K562 (cell line): ENCODE measurements around the gene LDLRAD3. TPM values are rescaled to one million over a fixed set of nuclear protein-coding genes. Genes with fewer than 3 reads are reported as not detected.
A peak's percentile ranks its signal among the peaks of the same experiment; 100 is the strongest.

Experiments used
- ATAC-seq: fragments of 200-7000 bp; cut with Tn5 transposase; 3 replicates; pipeline ENCODE4 v1.9.1; 2020; ENCODE audit warnings: moderate library complexity
- BruUV-seq: library from RNA; stranded (reverse); fragments of 400-500 nt; replicated peaks from 2 replicates; lab custom pipeline; 2021; lab: Mats Ljungman, UMichigan
- CTCF ChIA-PET: fragments of 300-600 bp; formaldehyde crosslinking; extraction: SDS; loops from one replicate; lab custom pipeline; 2021; ENCODE audit warnings: low intra/inter-chr PET ratio; lab: Yijun Ruan, JAX
- POLR2A ChIA-PET: fragments of 300-600, 350-650 bp; sonication (Branson Sonifier 250); formaldehyde crosslinking; extraction: SDS; loops from one replicate; lab custom pipeline; 2021; ENCODE audit warnings: antibody characterized with exemption, inconsistent platforms; lab: Yijun Ruan, JAX
- DNase-seq, 4 experiments: peaks; one replicate each; pipeline versions ENCODE4 v3.0.0 to v3.0.0-alpha.2; 2011 to 2018; ENCODE audit warnings: low spot score in 3 of 4, mixed read lengths in 3 of 4; ENCODE audit errors: extremely low read depth in 1 of 4
- FAIRE-seq: peaks from 2 replicates; lab custom pipeline; 2011; peaks lifted over from hg19 to GRCh38; lab: Jason Lieb, UNC
- H2AFZ ChIP-seq: 2 replicates; pipeline ENCODE4 v1.6.0; 2011; ENCODE audit warnings: low read depth, low read length, control low read depth, inconsistent platforms
- H3K27ac ChIP-seq: fragments of 200-600 bp; 3 replicates; pipeline ENCODE4 v1.8.0; 2011; ENCODE audit warnings: low read depth, mild to moderate bottlenecking, control low read depth, inconsistent platforms, low read length, moderate library complexity, mixed read lengths; ENCODE audit errors: extremely low read depth
- H3K27me3 ChIP-seq, 2 experiments: fragments of 300-600 bp in 1 of 2; 2 replicates in 1 of 2; 3 replicates in 1 of 2; pipeline versions ENCODE4 v1.6.0 to v1.8.0; 2011; ENCODE audit warnings: inconsistent platforms in 2 of 2, low read length in 2 of 2, mild to moderate bottlenecking in 1 of 2, mixed read lengths in 1 of 2, moderate library complexity in 1 of 2; ENCODE audit not compliant: control insufficient read depth in 2 of 2, insufficient read depth in 2 of 2
- H3K36me3 ChIP-seq: fragments of 300-600 bp; 3 replicates; pipeline ENCODE4 v1.8.0; 2011; ENCODE audit warnings: mild to moderate bottlenecking, low read length, inconsistent platforms; ENCODE audit not compliant: control insufficient read depth, insufficient read depth
- H3K4me1 ChIP-seq, 2 experiments: fragments of 200-600 bp in 1 of 2; replicated peaks in 1 of 2; 2 replicates in 1 of 2; 3 replicates in 1 of 2; pipeline versions ENCODE4 v1.5.1 to v1.8.0; 2011; ENCODE audit warnings: inconsistent platforms in 2 of 2, low read length in 2 of 2, mild to moderate bottlenecking in 1 of 2, mixed read lengths in 1 of 2, moderate library complexity in 1 of 2; ENCODE audit not compliant: control insufficient read depth in 2 of 2, insufficient read depth in 2 of 2
- H3K4me2 ChIP-seq: 2 replicates; pipeline ENCODE4 v1.6.1; 2011; ENCODE audit warnings: low read length, control low read depth, inconsistent platforms, mixed read lengths; ENCODE audit not compliant: insufficient read depth
- H3K4me3 ChIP-seq: fragments of 200-600 bp; sonication (generic), shearing (Covaris generic); 2 replicates; pipeline ENCODE4 v1.5.1; 2016; ENCODE audit warnings: control low read depth, inconsistent platforms
- H3K79me2 ChIP-seq: fragments of 200-600 bp; 3 replicates; pipeline ENCODE4 v1.8.0; 2011; ENCODE audit warnings: low read length, inconsistent platforms; ENCODE audit not compliant: control insufficient read depth, insufficient read depth
- H3K9ac ChIP-seq, 2 experiments: 2 replicates each; pipeline versions ENCODE4 v1.6.0 to v1.6.1; 2011; ENCODE audit warnings: low read depth in 2 of 2, low read length in 2 of 2, control low read depth in 1 of 2, inconsistent platforms in 1 of 2, mild to moderate bottlenecking in 1 of 2, mixed read lengths in 1 of 2; ENCODE audit not compliant: insufficient read depth in 1 of 2
- H3K9me1 ChIP-seq: one replicate; pipeline ENCODE4 v1.6.0; 2011; ENCODE audit warnings: inconsistent platforms, mild to moderate bottlenecking, low read length, moderate library complexity; ENCODE audit not compliant: control insufficient read depth, insufficient read depth
- H3K9me3 ChIP-seq: replicated peaks from 2 replicates; pipeline ENCODE4 v1.5.1; 2011; ENCODE audit warnings: low read depth, low read length, inconsistent platforms; ENCODE audit not compliant: control insufficient read depth, insufficient read depth
- H4K20me1 ChIP-seq: replicated peaks from 2 replicates; pipeline ENCODE4 v1.6.1; 2011; ENCODE audit warnings: low read length, inconsistent platforms, mixed read lengths; ENCODE audit not compliant: control insufficient read depth, insufficient read depth
- FOSL1 ChIP-seq: fragments of 200-800 bp; sonication (Bioruptor generic); conservative IDR thresholded peaks from 2 replicates; pipeline ENCODE4 v1.6.1; 2016; ENCODE audit warnings: missing genetic modification characterization, missing compliant biosample characterization
- HNRNPL ChIP-seq: fragments of 200-400 bp; formaldehyde crosslinking; IDR thresholded peaks from 2 replicates; pipeline ENCODE4 v1.6.1; 2017; ENCODE audit warnings: low read depth, mild to moderate bottlenecking, low read length
- MAFG ChIP-seq: fragments of 450-650 bp; conservative IDR thresholded peaks from 2 replicates; pipeline ENCODE4 v1.6.1; 2016; ENCODE audit warnings: missing genetic modification characterization, missing compliant biosample characterization
- SMARCA4 ChIP-seq: fragments of 450-650 bp; IDR thresholded peaks from 2 replicates; pipeline ENCODE4 v1.6.1; 2016
- ZNF717 ChIP-seq: fragments of 250-450 bp; sonication (Bioruptor Pico); IDR thresholded peaks from 2 replicates; pipeline ENCODE4 v1.5.0; 2021
- WGBS: fragments of 100-300 bp; shearing (Covaris generic); methylation state at CpG from one replicate; pipeline ENCODE4 v1.1.6; 2016; ENCODE audit warnings: low coverage, mixed read lengths; ENCODE audit not compliant: insufficient coverage; ENCODE audit errors: missing lambda C conversion rate; 5-methylcytosine and 5-hydroxymethylcytosine counted together
- in situ Hi-C: fragments of 300-500 bp; cut with MboI; formaldehyde crosslinking; loops from 4 replicates; pipeline ENCODE4 v1.15.0; 2018; ENCODE audit warnings: inconsistent platforms, mixed read lengths
- intact Hi-C: fragments of 100-400 bp; cut with micrococcal nuclease; formaldehyde crosslinking; loops from 2 replicates; pipeline ENCODE4 v1.14.2; 2022
- polyA plus RNA-seq, 8 experiments: library from polyadenylated mRNA; depleted of rRNA in 4 of 8; stranded (reverse) in 5 of 8; unstranded in 3 of 8; fragments of >200 nt; fragmentation: Nextera tagmentation in 2 of 8; fragmentation: Illumina TruSeq in 1 of 8; extraction: Ambion mirVana in 2 of 8; extraction: Trizol in 1 of 8; gene quantifications; 2 replicates each; pipeline versions ENCODE4 v1.2.1 to v1.2.3, GENCODE V29; 2011 to 2014; ENCODE audit warnings: inconsistent platforms in 1 of 8, missing spikeins in 1 of 8
- total RNA-seq, 7 experiments: library from RNA; depleted of rRNA in 6 of 7; stranded (reverse); fragments of >200 nt in 6 of 7; fragmentation: Illumina TruSeq in 2 of 7; extraction: Trizol in 2 of 7; gene quantifications; 2 replicates each; pipeline versions ENCODE4 v1.2.1 to v1.2.3, GENCODE V29; 2011 to 2021; ENCODE audit warnings: low replicate concordance in 1 of 7
- TF ChIP-seq, protein P1 (sequence below): fragments of 250-450 bp; sonication (Bioruptor Pico); IDR thresholded peaks from 2 replicates; pipeline ENCODE4 v1.5.0; 2021; ENCODE audit warnings: mild to moderate bottlenecking, moderate library complexity
- TF ChIP-seq, protein P2 (sequence below): fragments of 450-650 bp; IDR thresholded peaks from one replicate; pipeline ENCODE4 v1.6.1; 2018; ENCODE audit warnings: mild to moderate bottlenecking, moderate library complexity; ENCODE audit not compliant: partially characterized antibody

Gene LDLRAD3
- total and polyA plus RNA-seq, 9 of the 15 experiments (the other 6 are each of a cell fraction or from before 2014, with no cell fraction given), result 0.73 to 7.2 (median 3.5) TPM

DNA sequence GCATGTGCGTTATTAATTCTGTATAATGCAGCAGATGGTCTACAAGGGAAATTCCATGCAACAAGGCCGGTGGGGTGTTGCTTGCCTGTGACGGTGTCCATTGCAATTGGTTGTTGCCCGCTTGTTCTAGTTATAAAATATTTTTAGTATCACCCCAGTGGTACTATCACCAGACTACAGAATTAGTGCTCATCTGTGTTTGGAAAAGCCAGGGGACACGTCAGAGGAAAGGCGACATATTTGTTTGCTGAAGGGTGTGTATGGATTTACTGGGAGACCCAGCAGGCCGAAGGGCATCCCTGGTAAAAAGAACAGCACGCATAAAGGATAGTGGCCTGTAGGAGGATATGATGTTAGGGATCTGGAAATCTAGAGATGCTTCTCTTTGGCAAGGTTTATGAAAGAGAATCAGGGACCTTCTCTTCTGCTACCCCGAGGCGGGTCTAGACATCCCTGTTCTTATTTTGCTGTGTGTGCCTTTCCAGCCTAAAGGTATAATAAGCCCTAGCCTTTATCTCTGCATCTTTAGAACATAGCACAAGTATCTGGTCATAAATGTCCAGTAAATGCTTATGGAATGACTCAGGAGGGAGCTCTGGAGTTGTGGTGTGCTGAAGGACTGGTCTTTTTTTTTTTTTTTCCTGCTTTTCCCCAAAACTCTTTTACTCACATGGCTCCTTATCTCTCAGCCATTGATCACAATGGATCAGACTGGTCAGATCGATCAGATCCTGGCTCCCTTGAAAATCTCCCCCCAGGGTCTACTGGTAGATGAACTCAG is 90.9 kb downstream of the LDLRAD3 start (continued):
- TF ChIP-seq, protein P1, sequence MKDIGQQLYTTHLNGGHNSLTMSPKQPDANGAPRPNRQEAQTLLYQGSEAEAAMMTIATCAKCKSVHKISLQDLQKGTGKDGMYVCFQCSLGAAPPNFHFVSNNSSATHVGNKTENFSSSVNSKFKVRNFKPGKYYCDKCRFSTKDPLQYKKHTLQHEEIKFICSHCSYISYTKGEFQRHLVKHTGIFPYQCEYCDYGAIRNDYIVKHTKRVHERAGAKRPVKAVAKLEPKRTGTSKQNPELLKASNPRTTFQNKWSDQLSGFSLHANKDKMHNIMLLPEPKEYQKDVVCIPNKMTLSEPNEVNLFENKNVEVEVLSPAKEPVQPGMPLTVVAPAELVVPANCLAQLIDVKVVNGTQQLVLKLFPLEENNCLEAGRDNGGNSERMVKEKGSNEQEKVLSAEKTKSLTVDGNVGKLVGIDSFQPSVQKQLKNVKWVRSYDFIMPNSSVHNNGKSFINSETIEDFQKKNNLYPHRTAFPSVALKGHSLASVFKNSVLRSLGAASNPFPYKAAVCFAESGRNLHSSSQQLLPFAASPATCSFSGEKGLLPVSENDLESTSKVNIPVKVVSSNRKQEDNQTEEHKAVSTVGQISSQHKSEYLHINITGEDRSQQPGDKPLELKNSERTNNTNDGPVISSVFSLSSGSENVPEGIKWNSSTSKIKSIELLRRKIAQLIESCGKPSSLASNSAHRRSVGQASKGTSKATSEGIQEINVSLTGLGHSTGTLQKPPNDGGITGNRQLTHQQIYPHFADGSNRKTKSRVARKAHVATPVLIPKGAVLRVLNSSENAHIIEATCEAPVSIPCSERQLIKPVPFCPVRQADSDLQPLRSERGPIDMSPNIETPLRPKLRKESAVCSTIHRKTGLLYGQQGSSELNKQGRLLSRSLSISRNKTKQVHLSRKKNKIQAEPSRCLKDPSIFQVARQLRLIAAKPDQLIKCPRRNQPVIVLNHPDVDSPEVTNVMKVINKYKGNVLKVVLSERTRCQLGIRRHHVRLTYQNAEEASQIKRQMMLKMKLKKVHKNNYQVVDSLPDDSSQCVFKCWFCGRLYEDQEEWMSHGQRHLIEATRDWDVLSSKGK (CRISPR knock-in tag), result no peak
- TF ChIP-seq MAFG (tag), result peak; percentile 21; the same call in 1 of the 2 replicates
- TF ChIP-seq, all 486 proteins: peak for 7

DNA sequence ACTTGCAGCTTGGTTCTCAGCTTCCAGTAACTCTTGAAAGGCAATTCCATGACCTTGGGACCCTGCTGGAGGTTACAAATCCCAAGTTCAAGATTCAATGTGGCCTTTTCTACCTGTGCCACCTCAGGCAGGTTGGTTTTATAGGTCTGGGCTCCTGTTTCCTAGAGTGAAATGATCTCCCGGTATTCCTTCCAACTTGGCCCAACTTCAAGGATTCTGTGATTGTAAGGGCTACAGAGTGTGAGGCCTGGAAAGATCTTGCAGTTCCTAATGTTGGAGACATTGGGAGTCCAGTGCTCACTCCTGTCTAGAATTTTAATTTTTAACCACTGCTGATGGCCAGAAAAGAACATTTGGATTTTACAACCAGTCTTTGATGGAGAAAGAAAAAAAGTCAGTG is 91.6 kb downstream of the LDLRAD3 start:
- ATAC-seq (no peak), DNase-seq (no peak), FAIRE-seq (no peak)
- POLR2A ChIA-PET, result no interaction called here
- H4K20me1 ChIP-seq, result no peaks in the 10 kb centered on the region; the same call in 1 of the 2 replicates
- no peaks in the 10 kb centered on the region for H3K79me2 ChIP-seq
- H3K4me1 ChIP-seq, result no peaks in the 10 kb centered on the region; a peak in 2 of 5 replicates
- no peak overlapping the region for H3K4me3 ChIP-seq
- no peak overlapping the region for H2AFZ ChIP-seq
- H3K27me3 ChIP-seq, result peaks cover 0 to 6% of the 10 kb centered on the region in 2 experiments; a peak in 1 of 5 replicates
- H3K9me1 ChIP-seq, result no peaks in the 10 kb centered on the region
- in situ Hi-C loops, result loop anchor here (10.0 kb wide), 1 partner anchor 229 kb away; no protein-coding TSS in a partner anchor
- no peak overlapping the region for H3K27ac ChIP-seq
- no peak overlapping the region for H3K9ac ChIP-seq
- no peak overlapping the region for H3K4me2 ChIP-seq
- no TSS peak for BruUV-seq
- CTCF ChIA-PET, result interaction anchor here (0.6 to 0.7 kb wide), 2 partner anchors 33 to 97 kb away, joined by 3 to 4 read pairs; no protein-coding TSS in a partner anchor
- H3K36me3 ChIP-seq, result no peaks in the 10 kb centered on the region; the same call in 2 of the 3 replicates
- H3K9me3 ChIP-seq, result no peaks in the 10 kb centered on the region
- TF ChIP-seq, protein P2, sequence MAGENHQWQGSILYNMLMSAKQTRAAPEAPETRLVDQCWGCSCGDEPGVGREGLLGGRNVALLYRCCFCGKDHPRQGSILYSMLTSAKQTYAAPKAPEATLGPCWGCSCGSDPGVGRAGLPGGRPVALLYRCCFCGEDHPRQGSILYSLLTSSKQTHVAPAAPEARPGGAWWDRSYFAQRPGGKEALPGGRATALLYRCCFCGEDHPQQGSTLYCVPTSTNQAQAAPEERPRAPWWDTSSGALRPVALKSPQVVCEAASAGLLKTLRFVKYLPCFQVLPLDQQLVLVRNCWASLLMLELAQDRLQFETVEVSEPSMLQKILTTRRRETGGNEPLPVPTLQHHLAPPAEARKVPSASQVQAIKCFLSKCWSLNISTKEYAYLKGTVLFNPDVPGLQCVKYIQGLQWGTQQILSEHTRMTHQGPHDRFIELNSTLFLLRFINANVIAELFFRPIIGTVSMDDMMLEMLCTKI, result no peak
- TF ChIP-seq SMARCA4 (no peak), ZNF717 (CRISPR knock-in tag) (no peak), HNRNPL (no peak), FOSL1 (tag) (0 out of 2 replicates have a peak, but pooled peaks have one; percentile 5)
- intact Hi-C loops, result no loop called here
- WGBS, result 33% methylated on average over 1 of the region's 1 CpG
